NCI-H1105 (cell line): Measurements from ENCODE around the gene PKD1.
"Not testable (repeated sequence)": the region's sequence is repeated elsewhere in the genome, so short reads cannot be mapped to it uniquely, and the experiment has no call there.

ENCODE experiments used
- DNase-seq: peaks from one replicate; lab custom pipeline; 2025; lab: John Stamatoyannopoulos, UW

The PKD1 gene

GRCh38 chr16:2150418-2151187 is 14.9 kb upstream of the PKD1 start:
- no peak for DNase-seq

- DNase-seq = no peak
Observed at GRCh38 chr16:2149630-2150417, 14.1 kb upstream of the PKD1 start.

- no peak for DNase-seq
Observed at GRCh38 chr16:2148714-2149629, 13.3 kb upstream of the PKD1 start.

- peak; percentile 67 for DNase-seq
Observed at GRCh38 chr16:2147981-2148671, 12.4 kb upstream of the PKD1 start, which contains the start of gene RAB26. RAB26 (plus strand) TSS chr16:2148625; CDS start chr16:2148784, 159 bp downstream.

GRCh38 chr16:2147378-2147777 is 11.7 kb upstream of the PKD1 start:
- DNase-seq = no peak

- DNase-seq = no peak
Observed at GRCh38 chr16:2145843-2146242, 10.1 kb upstream of the PKD1 start.

- no peak for DNase-seq
Observed at GRCh38 chr16:2143878-2144485, 8.3 kb upstream of the PKD1 start.

GRCh38 chr16:2142942-2143877 is 7.5 kb upstream of the PKD1 start:
- DNase-seq = no peak

- not testable (repeated sequence) for DNase-seq
Observed at GRCh38 chr16:2135071-2135470, 627 bp downstream of the PKD1 start.

- not testable (repeated sequence) for DNase-seq
Observed at GRCh38 chr16:2133797-2134196, 1.9 kb downstream of the PKD1 start.

- DNase-seq = not testable (repeated sequence)
Observed at GRCh38 chr16:2129890-2130447, 5.7 kb downstream of the PKD1 start.

GRCh38 chr16:2129251-2129650 is 6.4 kb downstream of the PKD1 start:
- DNase-seq = not testable (repeated sequence)

GRCh38 chr16:2127630-2128280 is 7.9 kb downstream of the PKD1 start:
- DNase-seq = not testable (repeated sequence)

- not testable (repeated sequence) for DNase-seq
Observed at GRCh38 chr16:2126928-2127556, 8.7 kb downstream of the PKD1 start.

GRCh38 chr16:2126161-2126743 is 9.4 kb downstream of the PKD1 start:
- DNase-seq = not testable (repeated sequence)

- DNase-seq = not testable (repeated sequence)
Observed at GRCh38 chr16:2125609-2126008, 10.1 kb downstream of the PKD1 start.

GRCh38 chr16:2124694-2125444 is 10.8 kb downstream of the PKD1 start:
- not testable (repeated sequence) for DNase-seq
